ENCODE measurements around the gene GPR146. TPM values are rescaled to one million over a fixed set of nuclear protein-coding genes. Genes with fewer than 3 reads are reported as not detected.
A peak's percentile ranks its signal among the peaks of the same experiment; 100 is the strongest.
"Not testable (repeated sequence)": the region's sequence is repeated elsewhere in the genome, so short reads cannot be mapped to it uniquely, and the experiment has no call there.

Gene GPR146
- total RNA-seq, 1 donor from 2014 or later: 2.2 TPM

DNA sequence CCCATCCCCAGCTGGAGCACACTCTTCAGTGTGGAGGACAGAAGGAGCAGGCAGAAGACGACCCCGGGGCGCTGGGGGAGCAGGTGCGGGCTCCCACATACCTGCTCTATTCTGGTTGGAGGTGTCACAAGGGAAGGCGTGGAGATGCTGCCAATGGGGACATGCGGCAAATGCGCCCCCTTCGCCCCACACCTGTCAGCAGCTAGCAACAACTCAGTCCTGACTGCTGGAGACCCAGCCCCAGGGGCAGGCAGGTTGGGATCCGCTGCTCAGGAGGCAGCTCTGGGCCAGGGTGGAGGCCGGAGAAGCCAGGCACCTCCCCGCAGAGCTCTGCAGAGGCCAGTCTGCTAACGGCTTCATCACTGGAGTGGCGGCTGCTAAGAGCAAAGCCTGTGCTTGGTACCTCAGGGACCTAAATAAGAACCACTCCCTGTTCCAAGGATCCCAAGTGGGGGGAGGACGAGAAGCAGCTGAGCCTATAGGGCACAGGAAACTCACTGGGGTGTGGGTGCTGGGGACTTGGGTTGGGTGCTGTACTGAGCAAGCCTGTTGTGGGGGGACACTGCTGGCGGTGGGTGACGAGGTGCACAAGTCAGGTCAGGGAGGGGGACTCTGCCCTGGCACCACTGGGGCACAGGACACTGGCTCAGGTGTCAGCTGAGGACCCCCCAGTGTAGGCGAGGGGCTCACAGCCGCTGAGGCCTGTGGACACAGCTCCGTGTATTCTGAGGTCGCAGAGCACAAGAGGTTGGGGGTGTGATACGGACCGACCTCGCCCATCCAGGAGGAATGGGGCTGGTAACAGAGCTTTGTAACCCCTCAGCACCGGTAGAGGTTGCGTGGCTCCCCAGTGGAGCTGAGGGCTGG, 19.2 kb upstream of the GPR146 start:
- DNase-seq (ENCODE audit: low read depth): no peak

DNA sequence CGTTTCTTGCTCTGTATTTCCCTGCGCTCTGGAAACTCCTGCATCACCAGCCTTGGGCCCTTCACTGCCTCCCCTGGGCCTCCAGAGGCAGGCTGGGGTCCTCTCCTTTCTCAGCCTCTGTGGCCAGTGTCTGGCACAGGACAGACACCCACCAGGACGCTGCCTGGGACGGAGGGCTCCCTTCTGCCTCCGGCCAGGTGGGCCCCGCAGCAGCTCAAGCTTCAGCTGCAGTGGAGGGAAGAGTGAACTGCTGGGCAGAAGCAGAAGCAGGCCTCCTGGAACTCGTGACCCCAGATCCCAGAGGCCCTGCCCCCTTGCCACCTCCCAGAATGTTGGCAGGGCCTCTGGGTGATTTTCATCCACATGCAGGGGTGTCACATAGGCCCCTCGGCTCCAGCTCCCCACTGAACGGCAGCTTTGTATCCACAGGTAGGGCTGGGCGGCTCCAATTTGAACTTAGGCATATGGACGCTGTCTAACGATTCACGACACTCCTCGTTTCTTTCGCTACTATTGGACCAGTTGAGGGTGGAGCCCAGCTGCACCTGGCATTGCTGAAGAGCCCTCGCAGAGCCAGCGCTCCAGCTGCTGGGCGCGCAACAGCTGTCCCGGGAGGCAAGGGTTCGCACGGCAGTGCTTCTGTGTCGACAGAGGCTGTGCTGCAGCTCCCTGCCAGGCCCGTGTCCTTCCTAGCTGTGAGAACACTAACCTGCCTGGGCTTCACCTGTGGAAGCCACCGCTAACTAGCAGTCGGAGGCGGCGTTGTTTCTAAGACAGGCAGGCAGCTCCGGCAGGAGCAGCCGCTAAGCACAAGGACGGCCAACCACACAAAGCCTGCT, 18.4 kb upstream of the GPR146 start:
- DNase-seq (ENCODE audit: low read depth): no peak

DNA sequence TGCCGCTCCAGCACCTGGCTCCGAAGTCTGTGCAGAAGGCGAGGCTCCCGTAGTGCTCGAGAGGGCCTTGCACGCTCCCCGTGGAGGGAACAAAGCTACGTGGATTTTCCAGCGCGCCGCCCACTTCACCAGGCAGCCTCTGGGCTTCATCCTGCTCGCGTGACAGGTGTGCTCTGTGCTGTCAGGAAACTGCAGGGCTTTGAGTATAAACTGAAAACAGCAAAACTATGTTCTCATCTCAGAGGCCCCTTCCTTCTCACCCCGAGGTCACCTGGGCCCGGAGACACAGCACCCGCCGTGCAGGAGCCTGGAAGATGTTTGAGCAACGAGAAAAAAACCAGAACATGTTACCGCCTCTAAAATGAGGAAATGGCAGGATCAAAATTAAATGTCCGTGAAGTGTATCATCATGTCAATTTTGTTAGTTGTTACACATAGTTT, 17.6 kb upstream of the GPR146 start:
- no peak for DNase-seq (ENCODE audit: low read depth)

DNA sequence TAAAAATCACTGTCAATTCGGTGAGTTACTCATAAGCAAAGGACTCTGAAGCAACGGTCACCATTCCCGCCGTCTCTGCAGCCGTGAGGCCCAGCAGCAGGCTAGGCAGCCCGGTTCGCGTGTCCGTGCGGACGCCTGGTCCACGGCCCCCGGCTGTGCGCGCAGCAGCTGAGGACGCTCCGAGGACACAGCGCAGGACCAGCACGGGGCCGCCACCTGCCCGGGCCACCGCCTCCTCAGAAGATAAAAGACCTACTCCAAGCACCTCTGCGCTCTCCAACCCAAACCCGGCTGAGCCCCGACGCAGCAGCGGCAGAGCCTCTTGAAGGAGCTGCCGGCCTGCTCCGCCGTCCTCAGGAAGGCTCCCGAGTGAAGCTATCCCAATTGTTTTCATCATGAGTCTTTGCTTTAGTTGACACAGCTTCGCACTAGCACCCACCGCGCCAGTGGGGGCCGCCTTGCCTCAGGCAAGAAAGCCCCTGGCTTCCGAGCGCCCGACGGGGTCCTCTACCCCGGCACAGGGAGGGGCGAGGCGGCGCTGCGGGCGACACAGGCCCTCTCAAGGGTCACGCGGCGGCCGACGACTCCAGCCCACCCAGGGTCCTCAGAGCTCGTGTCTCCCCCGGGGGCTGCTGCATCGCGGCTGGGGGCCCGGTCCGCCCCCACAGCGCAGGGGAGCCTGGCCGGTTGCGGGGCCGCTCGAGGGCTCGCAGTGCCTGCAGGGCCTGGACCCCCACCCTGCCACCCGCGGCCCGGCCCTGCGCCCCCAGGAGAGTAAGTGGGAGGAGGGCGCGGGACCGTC, 16.9 kb upstream of the GPR146 start:
- DNase-seq (ENCODE audit: low read depth): peak; percentile 39

DNA sequence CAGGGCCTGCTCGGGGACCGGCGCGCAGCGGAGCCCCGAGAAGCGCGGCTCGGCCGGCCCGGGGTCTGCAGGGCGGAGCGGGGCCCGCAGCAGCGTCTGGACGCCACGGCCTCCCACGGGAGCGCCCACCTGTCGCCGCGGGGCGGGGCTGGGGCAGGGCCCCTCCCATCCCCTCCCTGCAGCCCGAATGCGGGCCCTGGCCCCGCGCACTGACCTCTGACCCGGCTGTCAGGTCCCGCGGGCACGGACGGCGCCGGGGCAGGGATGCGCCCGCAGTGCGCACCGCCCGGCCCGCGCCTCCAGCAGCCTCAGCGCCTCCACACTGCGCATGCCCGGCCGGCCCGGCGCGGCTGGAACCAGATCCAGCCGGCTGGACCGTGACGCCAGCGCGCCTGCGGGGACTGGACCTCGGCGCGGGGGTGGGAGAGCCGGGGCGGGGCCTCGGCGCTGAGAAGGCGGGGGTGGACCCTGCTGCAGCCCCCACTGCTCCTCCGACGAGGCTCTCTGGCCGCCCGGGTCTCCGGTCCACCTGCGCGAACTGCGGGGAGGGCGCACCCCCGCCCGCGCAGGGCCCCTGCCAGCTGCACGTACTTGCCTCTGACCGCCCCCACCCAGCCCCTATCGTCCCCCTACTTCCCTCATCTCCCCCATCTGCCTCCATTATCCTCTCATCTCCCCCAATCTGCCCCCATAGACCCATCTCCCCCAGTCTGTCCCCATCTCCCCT, 16.1 kb upstream of the GPR146 start:
- DNase-seq (ENCODE audit: low read depth): peak; percentile 94

DNA sequence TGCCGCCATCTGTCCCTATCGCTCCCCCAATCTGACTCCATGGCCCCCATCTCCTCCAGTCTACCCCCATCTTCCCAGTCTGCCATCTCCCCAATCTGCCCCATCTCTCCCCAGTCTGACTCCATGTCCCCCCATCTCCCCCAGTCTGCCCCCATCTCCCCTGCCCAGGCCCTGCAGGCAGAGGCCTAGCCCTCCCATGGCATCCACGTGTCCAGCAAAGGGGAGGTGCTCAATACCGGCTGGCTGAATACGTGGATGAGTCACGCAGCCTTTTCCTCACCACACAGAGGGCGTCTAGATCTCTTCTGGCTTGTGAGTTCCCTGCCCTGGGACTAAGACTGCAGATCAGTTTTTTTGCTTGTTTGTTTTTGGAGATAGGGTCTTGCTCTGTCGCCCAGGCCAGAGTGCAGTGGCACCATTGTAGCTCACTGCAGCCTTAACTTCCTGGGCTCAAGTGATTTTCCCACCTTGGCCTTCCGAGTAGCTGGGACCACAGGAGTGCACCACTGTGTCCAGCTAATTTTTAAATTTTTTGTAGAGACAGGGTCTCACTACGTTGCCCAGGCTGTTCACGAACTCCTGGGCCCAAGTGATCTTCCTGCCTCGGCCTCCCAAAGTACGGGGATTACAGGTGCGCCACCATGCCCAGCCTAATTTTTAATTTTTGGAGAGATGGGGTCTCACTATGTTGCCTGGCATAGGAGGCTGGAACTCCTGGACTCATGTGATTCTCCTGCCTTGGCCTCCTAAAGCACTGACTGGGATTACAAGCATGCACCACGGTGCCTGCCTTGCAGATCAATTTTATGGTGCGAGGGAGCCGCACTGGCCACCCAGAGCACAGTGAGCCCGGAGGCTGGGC, 15.3 kb upstream of the GPR146 start:
- peak; percentile 97 for DNase-seq (ENCODE audit: low read depth)

DNA sequence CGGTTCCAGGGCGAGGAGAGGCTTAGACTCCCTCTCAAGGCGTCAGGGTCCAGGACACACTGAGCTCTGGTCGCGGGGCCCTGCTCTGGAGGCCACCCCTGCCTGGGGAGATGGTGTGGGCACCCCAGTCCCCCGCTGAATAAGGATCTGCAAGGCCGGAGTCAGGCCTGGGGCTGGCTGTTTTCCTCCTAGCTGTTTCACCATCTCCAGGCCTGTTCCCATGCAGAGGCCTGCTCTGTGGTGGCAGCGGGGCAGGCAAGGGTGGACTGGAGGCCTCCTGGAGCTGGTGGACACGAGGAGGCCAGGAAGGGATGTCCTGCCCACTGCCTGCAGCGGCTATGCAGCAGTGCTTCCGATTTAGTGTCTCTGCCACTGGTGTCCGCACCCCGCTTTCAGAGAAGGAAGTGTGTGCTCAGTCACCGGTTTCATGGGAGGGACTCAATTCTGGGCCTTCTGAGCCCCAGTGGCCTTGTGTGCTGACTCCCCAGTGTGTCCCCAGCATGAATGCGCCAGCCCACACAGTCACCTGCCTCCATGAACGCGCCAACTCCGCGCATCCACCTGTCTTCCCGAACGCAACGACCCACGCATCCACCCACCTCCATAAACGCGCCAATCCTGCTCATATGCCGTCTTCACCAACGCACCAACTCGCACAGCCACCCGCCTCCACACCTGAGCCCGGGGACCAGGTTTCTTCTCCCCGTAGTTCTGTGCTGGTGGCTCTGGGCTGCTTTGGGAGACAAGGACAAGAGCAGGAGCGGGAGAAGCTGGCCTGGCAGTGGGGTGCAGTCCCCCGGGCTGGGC, 14.5 kb upstream of the GPR146 start:
- DNase-seq (ENCODE audit: low read depth): no peak

DNA sequence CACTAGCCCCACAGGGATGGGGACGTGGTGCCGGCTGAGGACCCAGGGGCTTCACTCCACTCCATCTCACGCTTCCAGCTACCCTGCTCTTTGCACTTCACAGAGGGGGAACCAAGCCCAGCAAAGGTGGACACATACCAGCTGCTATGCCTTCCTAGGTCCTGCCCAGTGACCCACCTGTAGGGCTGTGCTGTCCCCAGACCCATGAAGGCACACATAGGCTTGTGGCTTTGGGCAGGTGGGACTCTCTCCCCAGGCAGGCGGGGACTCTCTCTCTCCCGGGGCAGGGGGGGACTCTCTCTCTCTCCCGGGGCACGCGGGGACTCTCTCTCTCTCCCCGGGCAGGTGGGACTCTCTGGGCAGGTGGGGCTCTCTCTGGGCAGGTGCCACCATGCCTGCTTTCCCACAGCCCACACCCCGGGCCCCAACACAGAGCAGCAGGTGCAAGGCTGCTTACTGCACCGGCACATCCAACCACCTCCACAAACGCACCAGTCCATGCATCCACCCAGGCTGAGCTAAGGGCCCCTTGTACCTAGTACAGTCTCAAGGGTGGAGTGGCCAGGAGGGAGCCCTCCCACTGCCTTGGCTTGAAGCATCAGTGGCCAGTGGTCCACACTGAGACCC, 13.8 kb upstream of the GPR146 start:
- no peak for DNase-seq (ENCODE audit: low read depth)

DNA sequence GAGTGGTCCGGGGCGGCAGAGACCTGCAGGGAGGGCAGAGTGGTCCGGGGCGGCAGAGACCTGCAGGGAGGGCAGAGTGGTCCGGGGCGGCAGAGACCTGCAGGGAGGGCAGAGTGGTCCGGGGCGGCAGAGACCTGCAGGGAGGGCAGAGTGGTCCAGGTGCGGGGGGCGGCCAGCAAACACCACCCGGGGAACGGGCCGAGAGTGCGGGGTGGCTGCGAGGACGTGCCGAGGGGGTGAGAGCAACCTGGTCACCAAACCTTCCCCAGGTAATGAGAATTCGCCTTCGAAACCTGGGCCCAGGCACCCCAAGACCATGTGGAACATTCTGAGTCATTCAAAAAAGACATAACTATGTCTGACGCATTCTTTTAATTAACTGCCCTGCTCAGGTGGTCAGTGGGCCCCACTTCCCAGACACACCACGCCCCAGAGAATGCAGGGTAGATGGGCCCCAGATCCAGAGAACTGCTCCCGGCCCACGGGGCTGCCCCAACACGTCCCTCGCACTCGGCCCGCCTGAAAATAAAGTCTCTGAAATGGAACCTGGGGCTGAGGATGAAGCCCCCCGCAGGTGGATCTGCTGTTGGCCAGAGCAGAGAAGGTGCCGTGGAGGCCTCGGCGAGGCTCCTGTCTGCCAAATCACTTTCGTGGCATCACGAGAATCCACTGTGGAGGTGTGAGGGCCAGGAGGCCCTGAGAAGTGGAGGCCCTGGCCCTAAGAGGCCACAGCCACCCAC, 12.5 kb upstream of the GPR146 start:
- no peak for DNase-seq (ENCODE audit: low read depth)

DNA sequence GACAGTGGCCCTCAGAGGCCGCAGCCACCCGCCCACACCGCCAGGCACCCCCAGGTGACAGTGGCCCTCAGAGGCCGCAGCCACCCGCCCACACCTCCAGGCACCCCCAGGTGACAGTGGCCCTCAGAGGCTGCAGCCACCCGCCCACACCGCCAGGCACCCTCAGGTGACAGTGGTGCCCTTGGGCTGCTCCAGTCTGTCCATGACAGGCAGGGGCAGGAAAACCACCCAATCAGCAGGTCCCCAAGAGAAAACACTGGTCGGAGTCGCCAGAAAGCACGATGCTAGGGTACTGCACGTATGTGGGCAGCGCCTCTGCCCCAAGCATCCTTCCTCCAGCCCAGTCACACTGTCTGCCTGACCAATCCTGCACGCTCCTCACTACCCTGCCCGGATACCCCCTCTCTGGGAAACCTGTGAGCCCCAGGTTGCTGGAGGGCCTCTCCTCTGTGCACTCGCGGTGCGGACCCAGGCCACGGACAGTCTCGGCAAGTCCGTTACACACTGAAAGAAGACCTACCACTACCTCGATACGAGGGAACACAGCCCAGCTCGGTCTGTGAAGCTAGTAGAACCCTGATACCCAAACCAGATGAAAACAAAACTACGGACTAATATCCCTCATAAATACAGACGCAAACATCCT, 11.7 kb upstream of the GPR146 start:
- DNase-seq (ENCODE audit: low read depth): no peak

DNA sequence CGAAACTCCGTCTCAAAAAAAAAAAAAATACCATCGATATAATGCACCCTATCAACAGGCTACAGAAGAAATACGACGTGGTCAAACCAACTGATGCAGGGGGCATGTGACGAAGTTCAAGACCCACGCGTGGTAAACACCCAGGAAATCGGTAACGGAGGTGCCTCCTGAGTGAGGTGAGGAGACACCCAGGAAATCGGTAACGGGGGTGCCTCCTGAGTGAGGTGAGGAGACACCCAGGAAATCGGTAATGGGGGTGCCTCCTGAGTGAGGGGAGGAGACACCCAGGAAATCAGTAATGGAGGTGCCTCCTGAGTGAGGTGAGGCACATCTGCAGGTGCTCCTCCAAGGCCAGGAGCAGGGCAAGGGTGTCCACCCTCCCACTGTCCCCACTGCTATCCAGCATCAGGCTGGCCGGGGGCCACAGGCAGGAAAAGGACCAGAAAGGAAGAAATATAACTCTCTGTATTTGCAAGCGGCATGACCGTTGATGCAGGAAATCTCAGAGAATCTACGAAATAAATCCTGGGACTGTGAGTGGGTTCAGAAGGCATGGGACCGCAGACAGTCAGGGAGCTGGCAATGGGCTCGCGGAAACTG, 10.7 kb upstream of the GPR146 start:
- no peak for DNase-seq (ENCODE audit: low read depth)

DNA sequence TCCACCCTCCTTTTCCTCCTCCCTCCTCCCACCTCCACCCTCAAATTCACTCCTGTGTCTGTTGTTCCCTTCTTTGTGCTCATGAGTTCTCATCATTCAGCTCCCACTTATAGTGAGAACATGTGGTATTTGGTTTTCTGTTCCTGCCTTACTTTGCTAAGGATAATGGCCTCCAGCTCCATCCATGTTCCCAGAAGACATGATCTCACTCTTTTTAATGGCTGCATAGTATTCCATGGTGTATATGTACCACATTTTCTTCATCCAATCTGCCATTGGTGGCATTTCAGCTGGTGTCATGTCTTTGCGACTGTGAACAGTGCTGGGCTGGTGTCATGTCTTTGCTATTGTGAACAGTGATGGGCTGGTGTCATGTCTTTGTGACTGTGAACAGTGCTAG, 9.6 kb upstream of the GPR146 start:
- DNase-seq (ENCODE audit: low read depth): not testable (repeated sequence)

DNA sequence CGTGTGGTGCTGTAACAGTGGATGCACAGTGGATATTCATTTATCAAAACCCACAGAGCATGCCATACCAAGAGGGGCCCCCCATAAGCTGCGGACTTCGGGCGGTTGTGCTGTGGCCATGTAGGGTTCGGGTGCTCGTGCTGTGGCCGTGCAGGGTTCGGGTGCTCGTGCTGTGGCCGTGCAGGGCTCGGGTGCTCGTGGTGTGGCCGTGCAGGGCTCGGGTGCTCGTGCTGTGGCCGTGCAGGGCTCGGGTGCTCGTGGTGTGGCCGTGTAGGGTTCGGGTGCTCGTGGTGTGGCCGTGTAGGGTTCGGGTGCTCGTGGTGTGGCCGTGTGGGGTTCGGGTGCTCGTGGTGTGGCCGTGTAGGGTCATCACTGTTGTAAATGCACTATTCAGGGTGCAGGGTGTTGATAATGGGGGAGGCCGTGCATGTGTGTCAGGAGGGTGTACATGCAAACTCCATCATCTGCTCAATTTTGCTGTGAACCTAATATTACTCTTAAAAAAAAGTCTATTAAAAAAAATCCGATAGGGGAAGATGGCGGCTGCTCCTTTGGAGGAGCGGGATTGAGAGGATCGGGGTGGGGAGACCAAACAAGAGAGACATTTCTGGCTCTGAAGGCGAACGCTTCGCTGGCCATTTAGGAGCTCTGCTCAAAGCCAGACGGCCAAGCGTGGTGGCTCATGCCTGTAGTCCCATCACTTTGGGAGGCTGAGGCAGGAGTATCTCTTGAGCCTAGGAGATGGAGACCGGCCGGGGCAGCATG, 8.0 kb upstream of the GPR146 start:
- DNase-seq (ENCODE audit: low read depth): not testable (repeated sequence)

DNA sequence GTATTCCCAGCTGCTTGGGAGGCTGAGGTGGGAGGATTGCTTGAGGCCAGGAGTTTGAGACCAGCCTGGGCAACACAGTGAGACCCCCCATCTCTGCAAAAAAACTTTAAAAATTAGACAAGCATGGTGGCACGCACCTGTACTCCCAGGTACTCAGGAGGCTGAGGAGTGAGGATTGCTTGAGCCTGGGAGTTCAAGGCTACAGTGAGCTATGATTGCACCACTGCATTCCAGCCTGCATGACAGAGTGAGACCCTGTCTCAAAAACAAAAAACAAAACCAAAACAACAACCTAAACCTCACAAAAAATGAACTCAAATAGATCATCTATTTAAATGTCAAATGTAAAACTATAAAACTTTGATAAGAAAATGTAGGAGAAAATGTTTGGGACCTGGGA, 4.1 kb upstream of the GPR146 start:
- DNase-seq (ENCODE audit: low read depth): not testable (repeated sequence)

DNA sequence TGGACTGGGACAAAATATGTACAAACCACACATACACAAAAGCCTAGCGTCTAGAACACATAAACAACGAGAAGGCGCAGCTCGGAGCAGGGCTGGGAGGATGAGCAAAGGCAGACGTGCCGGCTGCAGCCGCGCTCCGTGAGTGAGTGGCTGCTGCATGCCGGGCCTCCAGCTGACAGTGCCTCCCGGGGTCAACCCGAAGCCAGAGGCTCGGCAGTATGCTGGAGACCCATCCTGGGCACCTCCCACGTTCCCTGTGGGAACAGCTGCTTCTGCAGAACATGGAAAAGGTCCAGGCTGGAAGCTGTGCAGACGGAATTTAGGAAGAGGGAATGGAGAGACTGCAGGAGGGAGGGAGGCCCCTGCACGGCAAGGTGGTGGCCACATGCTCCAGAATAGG, 3.6 kb upstream of the GPR146 start:
- peak; percentile 98 for DNase-seq (ENCODE audit: low read depth)
